ENCODE measurements around the gene CACNA1I. TPM values are rescaled to one million over a fixed set of nuclear protein-coding genes. Genes with fewer than 3 reads are reported as not detected.

The CACNA1I gene
- total RNA-seq, 1 donor from 2014 or later: 0.07 TPM

GRCh38 chr22:39580006-39580441 lies 9.5 kb downstream of the CACNA1I start:
- H3K9me3 Mint-ChIP-seq: peaks cover 8% of the 10 kb centered on the region
- peaks cover 28% of the 10 kb centered on the region for H3K27me3 Mint-ChIP-seq (ENCODE audit: low read depth)
- DNase-seq (ENCODE audit: low read depth, low spot score): no peak
- no peak overlapping the region for H3K27ac Mint-ChIP-seq (ENCODE audit: unreplicated experiment)
- TF ChIP-seq CTCF (conservative IDR thresholded peaks at IDR 0.05): no peak
- H3K36me3 Mint-ChIP-seq (ENCODE audit: low read depth): no peaks in the 10 kb centered on the region
- H3K4me3 Mint-ChIP-seq: no peak overlapping the region
- H3K4me1 Mint-ChIP-seq: no peaks in the 10 kb centered on the region

GRCh38 chr22:39580795-39581194 lies 10.2 kb downstream of the CACNA1I start:
- H3K27ac Mint-ChIP-seq (ENCODE audit: unreplicated experiment): peak overlapping the region; percentile 52
- H3K36me3 Mint-ChIP-seq (ENCODE audit: low read depth): no peaks in the 10 kb centered on the region
- peaks cover 8% of the 10 kb centered on the region for H3K9me3 Mint-ChIP-seq
- DNase-seq (ENCODE audit: low read depth, low spot score): no peak
- TF ChIP-seq CTCF (conservative IDR thresholded peaks at IDR 0.05): no peak
- peaks cover 28% of the 10 kb centered on the region for H3K27me3 Mint-ChIP-seq (ENCODE audit: low read depth)
- H3K4me1 Mint-ChIP-seq: no peaks in the 10 kb centered on the region
- H3K4me3 Mint-ChIP-seq: no peak overlapping the region

GRCh38 chr22:39581303-39581702 lies 10.8 kb downstream of the CACNA1I start:
- no peak for TF ChIP-seq CTCF (conservative IDR thresholded peaks at IDR 0.05)
- Mint-ChIP-seq H3K4me1 (no peaks in the 10 kb centered on the region), H3K27ac (ENCODE audit: unreplicated experiment) (peak overlapping the region; percentile 52), H3K27me3 (ENCODE audit: low read depth) (peaks cover 28% of the 10 kb centered on the region), H3K4me3 (no peak overlapping the region), H3K36me3 (ENCODE audit: low read depth) (no peaks in the 10 kb centered on the region), H3K9me3 (peaks cover 8% of the 10 kb centered on the region)
- no peak for DNase-seq (ENCODE audit: low read depth, low spot score)

- H3K4me3 Mint-ChIP-seq: no peak overlapping the region
- H3K9me3 Mint-ChIP-seq: peaks cover 8% of the 10 kb centered on the region
- no peak for DNase-seq (ENCODE audit: low read depth, low spot score)
- TF ChIP-seq CTCF (conservative IDR thresholded peaks at IDR 0.05): no peak
- peaks cover 35% of the 10 kb centered on the region for H3K27me3 Mint-ChIP-seq (ENCODE audit: low read depth)
- no peaks in the 10 kb centered on the region for H3K4me1 Mint-ChIP-seq
- H3K36me3 Mint-ChIP-seq (ENCODE audit: low read depth): no peaks in the 10 kb centered on the region
- H3K27ac Mint-ChIP-seq (ENCODE audit: unreplicated experiment): no peak overlapping the region
These were observed 12.6 kb downstream of the CACNA1I start for GRCh38 chr22:39583066-39583667.

- Mint-ChIP-seq H3K4me3 (no peak overlapping the region), H3K27me3 (ENCODE audit: low read depth) (peaks cover 12% of the 10 kb centered on the region), H3K27ac (ENCODE audit: unreplicated experiment) (no peak overlapping the region), H3K36me3 (ENCODE audit: low read depth) (no peaks in the 10 kb centered on the region), H3K9me3 (no peaks in the 10 kb centered on the region), H3K4me1 (peaks cover 9% of the 10 kb centered on the region)
- TF ChIP-seq CTCF (conservative IDR thresholded peaks at IDR 0.05): no peak
- peak; percentile 22 for DNase-seq (ENCODE audit: low read depth, low spot score)
These were observed 19.3 kb downstream of the CACNA1I start for GRCh38 chr22:39589875-39590274.
